PC-3 (cell line): ENCODE data around the gene HOMEZ. TPM values are rescaled to one million over a fixed set of nuclear protein-coding genes. Genes with fewer than 3 reads are reported as not detected.
A peak's percentile ranks its signal among the peaks of the same experiment; 100 is the strongest.
"Not testable (repeated sequence)": the region's sequence is repeated elsewhere in the genome, so short reads cannot be mapped to it uniquely, and the experiment has no call there.

Experiments used
- ATAC-seq: fragments of 200-7000 bp; cut with Tn5 transposase; 2 replicates; pipeline ENCODE4 v1.9.1; 2020; ENCODE audit warnings: mild to moderate bottlenecking, moderate library complexity
- BruUV-seq: library from RNA; stranded (reverse); fragments of 400-500 nt; replicated peaks from 2 replicates; lab custom pipeline; 2021; lab: Mats Ljungman, UMichigan
- CTCF ChIA-PET: fragments of 300-600 bp; sonication (Branson Sonifier 250); formaldehyde crosslinking; loops from one replicate; lab custom pipeline; 2022; ENCODE audit warnings: antibody characterized with exemption; lab: Charles Lee
- POLR2A ChIA-PET: fragments of 300-600 bp; sonication (Branson Sonifier 250); formaldehyde crosslinking; loops from one replicate; lab custom pipeline; 2022; ENCODE audit warnings: antibody characterized with exemption; ENCODE audit not compliant: unreplicated experiment; lab: Charles Lee
- DNase-seq: peaks from one replicate; pipeline ENCODE4 v3.0.0-alpha.2; 2015
- H2AFZ ChIP-seq: fragments of 300-600 bp; sonication (generic); 2 replicates; pipeline ENCODE4 v1.6.0; 2016; ENCODE audit warnings: antibody characterized with exemption, low read length
- H3F3A ChIP-seq: fragments of 300-600 bp; sonication (generic); one replicate; pipeline ENCODE4 v1.6.0; 2017; ENCODE audit warnings: antibody characterized with exemption, low read length, control low read depth, mild to moderate bottlenecking; ENCODE audit not compliant: unreplicated experiment
- H3K27ac ChIP-seq: fragments of 300-600 bp; sonication (generic); 2 replicates; pipeline ENCODE4 v1.5.1; 2016; ENCODE audit warnings: mild to moderate bottlenecking, low read length
- H3K27me3 ChIP-seq: fragments of 300-600 bp; sonication (generic); 2 replicates; pipeline ENCODE4 v1.6.1; 2016; ENCODE audit warnings: low read length, mixed read lengths
- H3K36me3 ChIP-seq: fragments of 300-600 bp; sonication (generic); 2 replicates; pipeline ENCODE4 v1.6.1; 2016; ENCODE audit warnings: low read depth, mixed run types, low read length, mixed read lengths
- H3K4me1 ChIP-seq: fragments of 300-600 bp; sonication (generic); 2 replicates; pipeline ENCODE4 v1.5.1; 2016; ENCODE audit warnings: low read length; ENCODE audit not compliant: insufficient read depth
- H3K4me2 ChIP-seq: fragments of 300-600 bp; sonication (generic); 2 replicates; pipeline ENCODE4 v1.6.0; 2016; ENCODE audit warnings: low read length
- H3K4me3 ChIP-seq: fragments of 300-600 bp; sonication (generic); 2 replicates; pipeline ENCODE4 v1.5.1; 2016; ENCODE audit warnings: mild to moderate bottlenecking, low read length, mixed read lengths
- H3K79me2 ChIP-seq: fragments of 300-600 bp; sonication (generic); 2 replicates; pipeline ENCODE4 v1.6.1; 2017; ENCODE audit warnings: low read length, mixed read lengths
- H3K9ac ChIP-seq: fragments of 300-600 bp; sonication (generic); 2 replicates; pipeline ENCODE4 v1.6.0; 2016; ENCODE audit warnings: mild to moderate bottlenecking, low read length
- H3K9me2 ChIP-seq: fragments of 300-600 bp; sonication (generic); replicated peaks from 2 replicates; pipeline ENCODE4 v1.6.1; 2016; ENCODE audit warnings: mixed run types, low read length, mixed read lengths
- H3K9me3 ChIP-seq: fragments of 300-600 bp; sonication (generic); 2 replicates; pipeline ENCODE4 v1.6.1; 2016; ENCODE audit warnings: low read length, mixed read lengths
- H4K20me1 ChIP-seq: fragments of 300-600 bp; sonication (generic); 2 replicates; pipeline ENCODE4 v1.6.1; 2016; ENCODE audit warnings: low read length, mixed read lengths
- EZH2 ChIP-seq: fragments of 300-600 bp; sonication (generic); IDR thresholded peaks from one replicate; pipeline ENCODE4 v1.6.1; 2017; ENCODE audit warnings: antibody characterized with exemption, mild to moderate bottlenecking, low read length; ENCODE audit not compliant: unreplicated experiment
- EZH2phosphoT487 ChIP-seq: fragments of 300-600 bp; sonication (generic); IDR thresholded peaks from 2 replicates; pipeline ENCODE4 v1.6.1; 2018; ENCODE audit warnings: mild to moderate bottlenecking, antibody characterized with exemption, low read length, borderline replicate concordance
- intact Hi-C: fragments of 100-400 bp; cut with micrococcal nuclease; formaldehyde crosslinking; loops from 2 replicates; pipeline ENCODE4 v1.9.0; 2023
- total RNA-seq: library from RNA; depleted of rRNA; stranded (reverse); fragments of >200 nt; gene quantifications from 2 replicates; pipeline ENCODE4 v1.2.3, GENCODE V29; 2014
- TF ChIP-seq, protein P1 (sequence below): fragments of 300-600 bp; sonication (generic); conservative IDR thresholded peaks from 2 replicates; pipeline ENCODE4 v1.5.1; 2017; ENCODE audit warnings: antibody characterized with exemption, low read depth, mild to moderate bottlenecking, low read length

Gene HOMEZ
- total RNA-seq, 1 experiment from 2014 or later = 7.7 TPM

DNA sequence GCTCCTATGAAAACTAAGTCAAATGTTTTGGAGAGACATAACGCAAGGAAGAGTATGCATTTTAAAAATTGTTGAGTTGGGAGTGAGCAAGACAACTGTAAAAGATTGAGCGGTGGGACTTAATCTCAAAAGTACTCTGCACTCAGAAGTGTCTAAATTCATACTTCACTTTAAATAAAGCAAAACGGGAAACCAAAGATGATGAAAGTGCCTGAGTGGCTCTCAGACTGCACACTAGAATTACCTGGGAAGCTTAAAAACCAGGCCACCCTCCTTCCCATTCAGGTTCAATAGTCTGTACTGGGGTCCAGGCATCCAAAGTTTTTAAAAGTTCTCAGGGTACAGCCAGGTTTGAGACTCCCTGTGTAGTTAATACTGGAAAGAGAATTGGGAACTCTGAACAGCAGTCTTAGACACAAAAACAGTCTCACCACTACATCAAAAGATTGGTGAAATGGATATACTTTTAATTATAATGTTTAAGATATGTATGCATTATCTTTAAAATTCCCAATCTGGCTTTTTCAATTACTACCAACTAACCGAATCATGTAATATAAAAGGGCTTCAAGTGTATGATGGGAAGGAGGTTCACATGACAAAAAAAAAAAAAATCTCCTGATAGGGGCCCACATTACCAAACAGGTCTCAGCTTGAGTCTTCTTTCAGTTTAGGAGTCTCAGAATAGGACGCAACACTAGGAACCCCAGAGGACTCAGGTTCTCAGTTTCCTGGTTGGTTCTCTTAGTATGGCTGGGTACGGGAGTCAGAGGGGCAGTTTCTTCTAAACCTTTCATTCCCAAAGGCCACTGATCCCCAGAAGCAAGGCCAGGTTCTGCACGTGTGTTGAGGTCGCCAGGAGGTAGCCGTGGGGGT lies 1.0 kb downstream of the HOMEZ start:
- H3K27ac ChIP-seq = no peak overlapping the region
- H3K4me2 ChIP-seq = peak overlapping the region; percentile 95
- H3K4me1 ChIP-seq = peaks cover 20% of the 10 kb centered on the region
- no peaks in the 10 kb centered on the region for H3K9me3 ChIP-seq
- peaks cover 27% of the 10 kb centered on the region for H3K79me2 ChIP-seq
- H3K9ac ChIP-seq = peak overlapping the region; percentile 92
- H3K36me3 ChIP-seq = no peaks in the 10 kb centered on the region
- no peaks in the 10 kb centered on the region for H4K20me1 ChIP-seq
- no peaks in the 10 kb centered on the region for H3F3A ChIP-seq
- H3K4me3 ChIP-seq = peak overlapping the region; percentile 100
- TF ChIP-seq, protein P1, sequence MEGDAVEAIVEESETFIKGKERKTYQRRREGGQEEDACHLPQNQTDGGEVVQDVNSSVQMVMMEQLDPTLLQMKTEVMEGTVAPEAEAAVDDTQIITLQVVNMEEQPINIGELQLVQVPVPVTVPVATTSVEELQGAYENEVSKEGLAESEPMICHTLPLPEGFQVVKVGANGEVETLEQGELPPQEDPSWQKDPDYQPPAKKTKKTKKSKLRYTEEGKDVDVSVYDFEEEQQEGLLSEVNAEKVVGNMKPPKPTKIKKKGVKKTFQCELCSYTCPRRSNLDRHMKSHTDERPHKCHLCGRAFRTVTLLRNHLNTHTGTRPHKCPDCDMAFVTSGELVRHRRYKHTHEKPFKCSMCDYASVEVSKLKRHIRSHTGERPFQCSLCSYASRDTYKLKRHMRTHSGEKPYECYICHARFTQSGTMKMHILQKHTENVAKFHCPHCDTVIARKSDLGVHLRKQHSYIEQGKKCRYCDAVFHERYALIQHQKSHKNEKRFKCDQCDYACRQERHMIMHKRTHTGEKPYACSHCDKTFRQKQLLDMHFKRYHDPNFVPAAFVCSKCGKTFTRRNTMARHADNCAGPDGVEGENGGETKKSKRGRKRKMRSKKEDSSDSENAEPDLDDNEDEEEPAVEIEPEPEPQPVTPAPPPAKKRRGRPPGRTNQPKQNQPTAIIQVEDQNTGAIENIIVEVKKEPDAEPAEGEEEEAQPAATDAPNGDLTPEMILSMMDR = no peak
- TF ChIP-seq EZH2 (no peak), EZH2phosphoT487 (no peak)
- CTCF ChIA-PET = no interaction called here
- no peaks in the 10 kb centered on the region for H3K9me2 ChIP-seq
- peak overlapping the region; percentile 99 for H2AFZ ChIP-seq
- no peaks in the 10 kb centered on the region for H3K27me3 ChIP-seq
- POLR2A ChIA-PET = interaction anchor here (0.6 kb wide), 1 partner anchor 830 kb away, joined by 26 read pairs; the partner anchor contains the start of genes DCAF11 and NRL
- no peak for ATAC-seq
- DNase-seq = no peak
- intact Hi-C loops = loop anchor here (5.0 kb wide), 1 partner anchor 163 kb away; no protein-coding TSS in a partner anchor
- TSS peak; percentile 41 for BruUV-seq

DNA sequence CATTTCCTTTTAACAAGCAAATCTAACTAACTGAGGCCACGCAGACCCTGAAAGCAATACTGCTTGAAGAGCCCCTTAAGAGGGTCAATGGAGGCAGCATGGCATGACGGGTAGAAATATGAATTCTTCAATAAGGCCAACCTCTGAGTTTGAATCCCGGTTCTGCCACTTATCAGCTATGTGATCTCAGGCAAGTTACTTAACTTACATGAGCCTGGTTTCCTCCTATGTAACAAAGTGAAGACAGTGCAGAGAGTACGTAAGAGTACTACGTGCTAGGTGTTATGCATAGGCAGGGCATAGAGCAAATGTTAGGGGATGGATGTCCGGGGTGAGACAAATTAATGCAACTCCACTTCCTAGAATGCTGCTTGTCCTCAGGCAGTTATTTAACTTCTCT lies 4.7 kb downstream of the HOMEZ start:
- ChIA-PET CTCF (no interaction called here), POLR2A (no interaction called here)
- Histone ChIP-seq H3K36me3 (no peaks in the 10 kb centered on the region), H3K4me3 (no peak overlapping the region), H3K4me1 (peaks cover 13% of the 10 kb centered on the region), H3F3A (no peaks in the 10 kb centered on the region), H3K9ac (no peak overlapping the region), H3K27ac (no peak overlapping the region), H3K4me2 (no peak overlapping the region), H3K79me2 (peaks cover 21% of the 10 kb centered on the region), H3K9me3 (no peaks in the 10 kb centered on the region), H2AFZ (no peak overlapping the region), H4K20me1 (no peaks in the 10 kb centered on the region), H3K27me3 (no peaks in the 10 kb centered on the region), H3K9me2 (no peaks in the 10 kb centered on the region)
- intact Hi-C loops = no loop called here
- DNase-seq = no peak
- no TSS peak for BruUV-seq
- ATAC-seq = no peak
- TF ChIP-seq EZH2 (no peak), EZH2phosphoT487 (no peak)
- TF ChIP-seq, protein P1 = no peak

DNA sequence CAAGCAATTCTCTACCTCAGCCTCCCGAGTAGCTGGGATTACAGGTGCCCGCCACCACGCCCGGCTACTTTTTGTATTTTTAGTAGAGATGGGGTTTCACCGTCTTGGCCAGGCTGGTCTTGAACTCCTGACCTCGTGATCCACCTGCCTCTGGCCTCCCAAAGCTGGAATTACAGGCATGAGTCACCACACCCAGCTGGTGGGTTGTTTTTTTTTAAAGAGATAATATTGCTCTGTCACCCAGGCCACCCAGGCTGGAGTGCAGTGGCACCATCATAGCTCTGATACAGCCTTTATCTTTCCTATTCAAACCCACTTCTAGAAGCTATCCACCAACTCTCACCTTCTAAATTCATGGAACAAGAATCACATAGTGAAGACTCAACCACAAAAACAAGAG lies 8.0 kb downstream of the HOMEZ start:
- H3K27me3 ChIP-seq, H3F3A ChIP-seq, H3K36me3 ChIP-seq, H3K4me3 ChIP-seq, H3K79me2 ChIP-seq, H3K4me1 ChIP-seq, H4K20me1 ChIP-seq, H3K9ac ChIP-seq, CTCF ChIA-PET, H3K9me3 ChIP-seq, intact Hi-C loops, H3K9me2 ChIP-seq, H2AFZ ChIP-seq, BruUV-seq, H3K4me2 ChIP-seq, ATAC-seq, DNase-seq, H3K27ac ChIP-seq, POLR2A ChIA-PET: not testable (repeated sequence)
